ENCODE data around the gene CNTNAP2.

Gene CNTNAP2

DNA sequence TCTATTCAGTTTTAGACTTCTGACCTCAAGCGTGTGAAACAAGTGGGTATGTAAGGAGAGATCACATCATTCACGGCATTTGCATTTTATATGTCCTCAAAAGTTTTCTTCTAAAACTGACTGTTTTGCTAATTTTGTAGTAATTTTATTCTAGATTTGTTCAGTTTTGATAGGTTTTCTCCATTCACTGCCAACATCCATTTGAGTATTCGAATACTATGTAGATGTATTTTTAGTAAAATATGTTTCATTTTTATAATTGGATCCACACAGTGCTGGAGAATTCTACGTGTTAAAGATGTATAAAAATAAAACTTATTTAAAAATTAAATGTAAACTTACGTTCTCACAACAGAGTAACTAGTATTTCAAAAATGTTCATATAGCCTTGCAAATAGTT, 503.0 kb downstream of the CNTNAP2 start:
- DNase-seq (ENCODE audit: extremely low spot score) = no peak
- TF ChIP-seq L3MBTL2 (conservative IDR thresholded peaks at IDR 0.05) (no peak), SUZ12 (IDR thresholded peaks at IDR 0.05) (no peak), TARDBP (IDR thresholded peaks at IDR 0.05) (no peak), CTBP1 (IDR thresholded peaks at IDR 0.05; ENCODE audit: borderline replicate concordance) (no peak), BHLHE40 (IDR thresholded peaks at IDR 0.05; ENCODE audit: borderline replicate concordance) (no peak), FOXA1 (IDR thresholded peaks at IDR 0.05) (no peak), ARNT (IDR thresholded peaks at IDR 0.05) (no peak), HDGF (IDR thresholded peaks at IDR 0.05; ENCODE audit: borderline replicate concordance) (no peak), FOXM1 (IDR thresholded peaks at IDR 0.05; ENCODE audit: borderline replicate concordance) (no peak), ELF4 (IDR thresholded peaks at IDR 0.05) (no peak), LEF1 (IDR thresholded peaks at IDR 0.05; ENCODE audit: borderline replicate concordance) (no peak), FOXK2 (IDR thresholded peaks at IDR 0.05) (no peak), NFRKB (IDR thresholded peaks at IDR 0.05) (no peak), SP1 (IDR thresholded peaks at IDR 0.05) (no peak), ZNF384 (IDR thresholded peaks at IDR 0.05) (no peak)
- TF ChIP-seq, protein P1, sequence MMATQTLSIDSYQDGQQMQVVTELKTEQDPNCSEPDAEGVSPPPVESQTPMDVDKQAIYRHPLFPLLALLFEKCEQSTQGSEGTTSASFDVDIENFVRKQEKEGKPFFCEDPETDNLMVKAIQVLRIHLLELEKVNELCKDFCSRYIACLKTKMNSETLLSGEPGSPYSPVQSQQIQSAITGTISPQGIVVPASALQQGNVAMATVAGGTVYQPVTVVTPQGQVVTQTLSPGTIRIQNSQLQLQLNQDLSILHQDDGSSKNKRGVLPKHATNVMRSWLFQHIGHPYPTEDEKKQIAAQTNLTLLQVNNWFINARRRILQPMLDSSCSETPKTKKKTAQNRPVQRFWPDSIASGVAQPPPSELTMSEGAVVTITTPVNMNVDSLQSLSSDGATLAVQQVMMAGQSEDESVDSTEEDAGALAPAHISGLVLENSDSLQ (IDR thresholded peaks at IDR 0.05) = no peak
- CTCF ChIA-PET = no interaction called here
- POLR2A ChIA-PET = no interaction called here

DNA sequence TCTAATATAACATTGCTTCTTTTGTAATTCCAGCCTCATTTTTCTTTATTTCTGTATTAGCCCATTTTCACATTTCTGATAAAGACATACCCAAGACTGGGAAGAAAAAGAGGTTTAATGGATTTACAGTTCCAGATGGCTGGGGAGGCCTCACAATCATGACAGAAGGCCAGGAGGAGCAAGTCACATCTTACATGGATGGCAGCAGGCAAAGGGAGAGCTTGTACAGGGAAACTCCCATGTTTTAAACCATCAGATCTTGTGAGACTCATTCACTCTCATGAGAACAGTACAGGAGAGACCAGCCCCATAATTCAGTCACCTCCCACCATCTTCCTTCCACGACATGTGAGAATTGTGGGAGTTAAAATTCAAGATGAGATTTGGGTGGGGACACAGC, 510.3 kb downstream of the CNTNAP2 start:
- TF ChIP-seq TARDBP (IDR thresholded peaks at IDR 0.05) (no peak), FOXM1 (IDR thresholded peaks at IDR 0.05; ENCODE audit: borderline replicate concordance) (no peak), LEF1 (IDR thresholded peaks at IDR 0.05; ENCODE audit: borderline replicate concordance) (no peak), ARNT (IDR thresholded peaks at IDR 0.05) (no peak), NFRKB (IDR thresholded peaks at IDR 0.05) (no peak), SUZ12 (IDR thresholded peaks at IDR 0.05) (no peak), SP1 (IDR thresholded peaks at IDR 0.05) (no peak), BHLHE40 (IDR thresholded peaks at IDR 0.05; ENCODE audit: borderline replicate concordance) (no peak), L3MBTL2 (conservative IDR thresholded peaks at IDR 0.05) (no peak), FOXA1 (IDR thresholded peaks at IDR 0.05) (no peak), CTBP1 (IDR thresholded peaks at IDR 0.05; ENCODE audit: borderline replicate concordance) (no peak)
- TF ChIP-seq, protein P1 (IDR thresholded peaks at IDR 0.05) = no peak
- ChIA-PET POLR2A (no interaction called here), CTCF (no interaction called here)
- DNase-seq (ENCODE audit: extremely low spot score) = no peak

DNA sequence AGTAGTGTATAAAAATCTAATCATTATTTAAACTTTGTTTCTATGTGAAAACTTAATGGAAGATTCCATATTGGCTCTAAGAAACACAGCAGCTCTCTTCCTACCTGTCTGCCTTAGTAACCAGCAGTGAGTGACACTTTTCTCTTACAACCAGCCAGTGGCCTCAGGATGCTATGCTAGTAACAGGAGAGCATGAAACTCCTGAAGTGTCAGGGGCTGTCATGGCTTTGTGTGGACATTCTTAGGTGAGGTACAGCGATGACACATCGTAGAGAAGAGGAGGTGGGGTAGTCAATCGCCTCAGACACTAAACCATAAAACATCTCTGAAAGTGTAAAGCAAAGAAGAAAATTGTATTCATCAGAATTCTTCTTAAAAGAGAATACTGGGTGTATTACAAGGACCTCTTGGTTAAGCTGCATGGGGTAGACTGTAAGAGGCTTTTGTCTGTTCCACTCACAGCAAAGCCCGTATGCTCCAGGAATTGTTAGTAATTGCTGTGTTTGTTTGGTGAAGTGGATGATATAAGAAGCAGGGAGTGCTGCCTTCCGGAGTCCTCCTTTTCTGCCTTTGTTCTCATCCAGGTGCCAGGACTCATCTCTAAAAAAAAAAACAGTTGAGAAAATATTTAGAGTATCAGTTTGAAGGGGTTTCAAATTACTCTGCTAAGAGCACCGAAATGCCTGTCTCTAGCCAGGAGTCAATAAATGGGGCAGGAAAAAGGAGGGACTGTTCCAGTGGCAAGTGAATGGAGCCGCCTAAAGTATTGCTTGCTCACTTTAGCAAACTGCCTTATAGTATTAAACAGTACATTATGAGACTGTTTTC, 518.8 kb downstream of the CNTNAP2 start:
- CTCF ChIA-PET = no interaction called here
- no peak for TF ChIP-seq LEF1 (IDR thresholded peaks at IDR 0.05; ENCODE audit: borderline replicate concordance)
- TF ChIP-seq, protein P1 (IDR thresholded peaks at IDR 0.05) = peak; percentile 67
- POLR2A ChIA-PET = no interaction called here
- no peak for DNase-seq (ENCODE audit: extremely low spot score)

DNA sequence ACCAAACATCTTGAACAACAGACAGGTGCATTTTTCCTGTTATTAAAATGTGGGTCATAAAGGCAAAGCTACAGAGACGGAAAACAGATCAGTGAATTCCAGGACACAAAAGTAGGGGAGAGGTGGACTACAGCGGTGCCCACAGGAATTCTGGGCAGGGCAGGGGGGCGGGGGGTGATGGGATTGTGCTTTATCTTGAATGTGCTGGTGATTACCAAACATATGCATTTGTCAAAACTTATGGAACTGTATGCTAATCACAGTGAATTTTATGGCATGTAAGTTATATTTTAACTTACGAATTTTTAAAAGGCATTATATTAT, 519.4 kb downstream of the CNTNAP2 start:
- ChIA-PET CTCF (no interaction called here), POLR2A (no interaction called here)

DNA sequence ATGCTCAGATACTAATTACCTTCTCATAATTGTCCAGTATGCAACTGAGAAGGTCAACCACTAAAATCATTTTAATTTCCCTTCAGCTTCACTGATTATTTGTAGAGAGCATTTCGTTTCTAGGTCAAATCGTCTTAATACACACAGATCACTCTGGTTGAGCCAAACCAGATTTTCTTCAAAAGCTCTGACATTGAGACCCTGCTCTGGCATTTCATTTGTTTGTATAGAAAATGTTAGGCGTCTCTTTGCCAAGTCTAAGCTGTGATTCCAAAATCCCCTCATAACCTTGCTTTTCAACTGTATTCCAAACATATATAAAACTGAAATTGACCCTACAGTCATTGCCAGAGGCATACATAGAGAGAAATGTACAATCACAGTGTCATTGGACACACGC, 520.0 kb downstream of the CNTNAP2 start:
- CTCF ChIA-PET = no interaction called here
- POLR2A ChIA-PET = no interaction called here

More for the DNA sequence above, 519.4 kb downstream of the CNTNAP2 start:
- TF ChIP-seq FOXA1 (IDR thresholded peaks at IDR 0.05) (no peak), L3MBTL2 (conservative IDR thresholded peaks at IDR 0.05) (no peak), HDGF (IDR thresholded peaks at IDR 0.05; ENCODE audit: borderline replicate concordance) (no peak), SP1 (IDR thresholded peaks at IDR 0.05) (no peak)
- TF ChIP-seq, protein P1 (IDR thresholded peaks at IDR 0.05) = no peak
- DNase-seq (ENCODE audit: extremely low spot score) = no peak

More for the DNA sequence above, 520.0 kb downstream of the CNTNAP2 start:
- DNase-seq (ENCODE audit: extremely low spot score) = no peak
- TF ChIP-seq HDGF (IDR thresholded peaks at IDR 0.05; ENCODE audit: borderline replicate concordance) = no peak
- no peak for TF ChIP-seq NFRKB (IDR thresholded peaks at IDR 0.05)
- no peak for TF ChIP-seq LEF1 (IDR thresholded peaks at IDR 0.05; ENCODE audit: borderline replicate concordance)
- TF ChIP-seq FOXK2 (IDR thresholded peaks at IDR 0.05) = no peak
- no peak for TF ChIP-seq ZNF384 (IDR thresholded peaks at IDR 0.05)
- TF ChIP-seq SP1 (IDR thresholded peaks at IDR 0.05) = no peak
- TF ChIP-seq FOXA1 (IDR thresholded peaks at IDR 0.05) = no peak
- no peak for TF ChIP-seq L3MBTL2 (conservative IDR thresholded peaks at IDR 0.05)
- no peak for TF ChIP-seq TARDBP (IDR thresholded peaks at IDR 0.05)
- TF ChIP-seq CTBP1 (IDR thresholded peaks at IDR 0.05; ENCODE audit: borderline replicate concordance) = no peak
- no peak for TF ChIP-seq SUZ12 (IDR thresholded peaks at IDR 0.05)
- no peak for TF ChIP-seq ARNT (IDR thresholded peaks at IDR 0.05)
- no peak for TF ChIP-seq ELF4 (IDR thresholded peaks at IDR 0.05)
- no peak for TF ChIP-seq BHLHE40 (IDR thresholded peaks at IDR 0.05; ENCODE audit: borderline replicate concordance)
- TF ChIP-seq, protein P1 (IDR thresholded peaks at IDR 0.05) = no peak
- TF ChIP-seq FOXM1 (IDR thresholded peaks at IDR 0.05; ENCODE audit: borderline replicate concordance) = no peak
